ENCODE measurements around the gene ESRRB.

The ESRRB gene

GRCh38 chr14:76467711-76468155, 91.8 kb downstream of the ESRRB start:
- TF ChIP-seq CTCF (IDR thresholded peaks at IDR 0.05; ENCODE audit: control extremely low read depth, extremely low read depth, low read depth, missing control alignments), result no peak
- POLR2A ChIA-PET, result no interaction called here
- no peak for DNase-seq (ENCODE audit: extremely low spot score)
- CTCF ChIA-PET, result interaction anchor here (1.2 to 5.2 kb wide), 2 partner anchors 9 to 12 kb away, joined by 3 to 30 read pairs; no protein-coding TSS in a partner anchor

- CTCF ChIA-PET, result interaction anchor here (0.7 to 2.5 kb wide), 5 partner anchors 9 to 625 kb away, joined by 3 to 13 read pairs (median 5); no protein-coding TSS in a partner anchor
- no peak for TF ChIP-seq CTCF (IDR thresholded peaks at IDR 0.05; ENCODE audit: control extremely low read depth, extremely low read depth, low read depth, missing control alignments)
Measured at GRCh38 chr14:76472199-76472723, 96.3 kb downstream of the ESRRB start.

GRCh38 chr14:76473481-76474263, 97.7 kb downstream of the ESRRB start:
- POLR2A ChIA-PET, result no interaction called here
- no peak for TF ChIP-seq CTCF (IDR thresholded peaks at IDR 0.05; ENCODE audit: control extremely low read depth, extremely low read depth, low read depth, missing control alignments)
- CTCF ChIA-PET, result interaction anchor here (0.7 to 2.5 kb wide), 9 partner anchors 9 to 395 kb away, joined by 3 to 13 read pairs (median 4); no protein-coding TSS in a partner anchor
- no peak for DNase-seq (ENCODE audit: extremely low spot score)

More at GRCh38 chr14:76472199-76472723, 96.3 kb downstream of the ESRRB start:
- POLR2A ChIA-PET, result no interaction called here
- no peak for DNase-seq (ENCODE audit: extremely low spot score)

GRCh38 chr14:76480426-76480825, 104.5 kb downstream of the ESRRB start:
- no peak for TF ChIP-seq CTCF (IDR thresholded peaks at IDR 0.05; ENCODE audit: control extremely low read depth, extremely low read depth, low read depth, missing control alignments)
- POLR2A ChIA-PET, result no interaction called here
- CTCF ChIA-PET, result interaction anchor here (2.0 to 3.1 kb wide), 2 partner anchors 9 to 24 kb away, joined by 5 to 11 read pairs; no protein-coding TSS in a partner anchor
- DNase-seq (ENCODE audit: extremely low spot score), result no peak

GRCh38 chr14:76484355-76484754, 108.4 kb downstream of the ESRRB start:
- ChIA-PET CTCF (interaction anchor here (1.2 to 1.9 kb wide), 2 partner anchors 10 to 19 kb away, joined by 3 to 4 read pairs; no protein-coding TSS in a partner anchor), POLR2A (no interaction called here)
- TF ChIP-seq CTCF (IDR thresholded peaks at IDR 0.05; ENCODE audit: control extremely low read depth, extremely low read depth, low read depth, missing control alignments), result no peak
- DNase-seq (ENCODE audit: extremely low spot score), result no peak

- no peak for DNase-seq (ENCODE audit: extremely low spot score)
- POLR2A ChIA-PET, result no interaction called here
- TF ChIP-seq CTCF (IDR thresholded peaks at IDR 0.05; ENCODE audit: control extremely low read depth, extremely low read depth, low read depth, missing control alignments), result no peak
- CTCF ChIA-PET, result interaction anchor here (1.0 to 2.0 kb wide), 5 partner anchors 10 to 432 kb away, joined by 3 to 8 read pairs (median 6); no protein-coding TSS in a partner anchor
Measured at GRCh38 chr14:76486251-76486743, 110.4 kb downstream of the ESRRB start.
